Measurements from ENCODE around the gene FN1.

DNA sequence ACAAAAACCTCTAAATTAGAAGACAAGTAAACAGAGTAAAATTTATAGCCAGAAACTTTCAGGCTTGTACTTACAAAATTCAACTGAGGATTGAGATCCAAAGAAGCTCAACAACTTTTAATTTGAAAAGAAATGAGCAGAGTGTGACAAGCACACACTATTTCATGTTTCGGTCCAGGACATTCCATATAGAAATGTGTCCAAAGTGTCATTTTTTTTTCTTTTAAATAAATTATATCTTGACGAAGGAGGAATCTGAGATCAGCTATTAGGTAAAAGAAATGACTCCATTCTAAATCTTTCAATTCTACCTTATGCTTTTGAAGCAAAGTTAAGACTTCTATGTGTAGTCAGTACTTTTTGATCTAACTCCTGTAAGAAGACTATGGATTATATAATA, 4.6 kb downstream of the FN1 start:
- TF ChIP-seq CTCF (IDR thresholded peaks at IDR 0.05), result no peak
- no peak for TF ChIP-seq POLR2A (IDR thresholded peaks at IDR 0.05)
- TF ChIP-seq EP300 (IDR thresholded peaks at IDR 0.05), result no peak
- TF ChIP-seq POLR2AphosphoS5 (IDR thresholded peaks at IDR 0.05), result no peak

Data from stomach (tissue), 4 donors.